DMS79 (cell line): ENCODE measurements around the gene SUPT20HL1.
"Not testable (repeated sequence)": the region's sequence is repeated elsewhere in the genome, so short reads cannot be mapped to it uniquely, and the experiment has no call there.

ENCODE experiments used
- DNase-seq: peaks from one replicate; lab custom pipeline; 2025; lab: John Stamatoyannopoulos, UW

SUPT20HL1 gene

GRCh38 chrX:24360272-24360671 lies at the start of gene SUPT20HL1:
TSS of gene SUPT20HL1 (plus strand) at chrX:24360639. CDS start at chrX:24362761, 2,122 bp downstream.
- no peak for DNase-seq

- DNase-seq = not testable (repeated sequence)
Observed at GRCh38 chrX:24310916-24311315, 49.5 kb upstream of the SUPT20HL1 start.

- not testable (repeated sequence) for DNase-seq
Observed at GRCh38 chrX:24311507-24312248, 48.8 kb upstream of the SUPT20HL1 start.

GRCh38 chrX:24312249-24312607 lies 48.2 kb upstream of the SUPT20HL1 start:
- not testable (repeated sequence) for DNase-seq

- DNase-seq = no peak
Observed at GRCh38 chrX:24314019-24314635, 46.3 kb upstream of the SUPT20HL1 start, which contains the start of gene SUPT20HL2. TSS of gene SUPT20HL2 (minus strand) at chrX:24314069. CDS start at chrX:24313315, 754 bp downstream.

GRCh38 chrX:24316111-24316510 lies 44.3 kb upstream of the SUPT20HL1 start:
- no peak for DNase-seq

- DNase-seq = no peak
Observed at GRCh38 chrX:24317567-24317966, 42.9 kb upstream of the SUPT20HL1 start.

GRCh38 chrX:24321741-24322395 lies 38.6 kb upstream of the SUPT20HL1 start:
- DNase-seq = no peak

- no peak for DNase-seq
Observed at GRCh38 chrX:24325231-24325630, 35.2 kb upstream of the SUPT20HL1 start.

- DNase-seq = no peak
Observed at GRCh38 chrX:24332878-24333277, 27.6 kb upstream of the SUPT20HL1 start.

GRCh38 chrX:24333371-24333770 lies 27.1 kb upstream of the SUPT20HL1 start:
- DNase-seq = no peak

- DNase-seq = no peak
Observed at GRCh38 chrX:24334461-24334860, 26.0 kb upstream of the SUPT20HL1 start.

- DNase-seq = no peak
Observed at GRCh38 chrX:24335871-24336270, 24.6 kb upstream of the SUPT20HL1 start.

- no peak for DNase-seq
Observed at GRCh38 chrX:24339911-24340310, 20.5 kb upstream of the SUPT20HL1 start.

- DNase-seq = no peak
Observed at GRCh38 chrX:24340501-24340900, 19.9 kb upstream of the SUPT20HL1 start.

GRCh38 chrX:24341795-24342194 lies 18.6 kb upstream of the SUPT20HL1 start:
- no peak for DNase-seq

- no peak for DNase-seq
Observed at GRCh38 chrX:24343719-24344118, 16.7 kb upstream of the SUPT20HL1 start.

- no peak for DNase-seq
Observed at GRCh38 chrX:24347881-24348280, 12.6 kb upstream of the SUPT20HL1 start.

- no peak for DNase-seq
Observed at GRCh38 chrX:24350217-24350616, 10.2 kb upstream of the SUPT20HL1 start.

- DNase-seq = no peak
Observed at GRCh38 chrX:24355095-24355494, 5.3 kb upstream of the SUPT20HL1 start.

GRCh38 chrX:24357106-24357505 lies 3.3 kb upstream of the SUPT20HL1 start:
- no peak for DNase-seq

- not testable (repeated sequence) for DNase-seq
Observed at GRCh38 chrX:24362089-24362745, 1.8 kb downstream of the SUPT20HL1 start.
